ENCODE results near the gene EMC7.

Gene EMC7

GRCh38 chr15:34038023-34038870, 63.4 kb downstream of the EMC7 start:
- peak; percentile 61 for DNase-seq (ENCODE audit: low read depth)

All from activated gamma-delta T cell treated with anti-CD3 and anti-CD28 coated beads, Interleukin-2, amount 50 U/mL, for 16 hours (primary cell).